PC-9 (cell line): Measurements from ENCODE around the gene CDKN2B.

Experiments used
- CTCF ChIP-seq: fragments of 200-600 bp; sonication (generic); conservative IDR thresholded peaks from 2 replicates; pipeline ENCODE4 v1.6.1; 2017; ENCODE audit warnings: mixed run types, antibody characterized with exemption, mild to moderate bottlenecking, moderate library complexity
- EZH2 ChIP-seq: fragments of 200-600 bp; sonication (generic); IDR thresholded peaks from 2 replicates; pipeline ENCODE4 v1.8.0; 2017; ENCODE audit warnings: antibody characterized with exemption, low read depth

GRCh38 chr9:22041775-22042174, 32.7 kb upstream of the CDKN2B start:
- TF ChIP-seq CTCF (no peak), EZH2 (no peak)
